Fibroblast of the aortic adventitia (primary cell): ENCODE data around the gene CWC27. TPM values are rescaled to one million over a fixed set of nuclear protein-coding genes. Genes with fewer than 3 reads are reported as not detected.

Experiments
- DNase-seq: peaks from one replicate; pipeline ENCODE4 v3.0.0-alpha.2; 2010; ENCODE audit warnings: low read depth
- H3K4me3 ChIP-seq: 2 replicates; pipeline ENCODE4 v1.5.1; 2011; ENCODE audit warnings: low read depth, mild to moderate bottlenecking, control low read depth, low read length, moderate library complexity
- CTCF ChIP-seq: IDR thresholded peaks from 2 replicates; pipeline ENCODE4 v1.5.1; 2011; ENCODE audit warnings: mild to moderate bottlenecking, low read length, control low read depth, inconsistent platforms; ENCODE audit not compliant: insufficient read depth
- total RNA-seq: library from RNA; depleted of rRNA; stranded (reverse); fragments of >200 nt; gene quantifications from 2 replicates; pipeline ENCODE4 v1.2.3, GENCODE V29; 2012; ENCODE audit warnings: low replicate concordance

Gene CWC27
- total RNA-seq, 1 donor, result 22.6 TPM

GRCh38 chr5:64971513-64971912 lies 202.8 kb downstream of the CWC27 start:
- H3K4me3 ChIP-seq, result no peak overlapping the region
- peak; percentile 64 for DNase-seq
- TF ChIP-seq CTCF, result peak; percentile 42

GRCh38 chr5:64971990-64972389 lies 203.3 kb downstream of the CWC27 start:
- DNase-seq, result no peak
- H3K4me3 ChIP-seq, result no peak overlapping the region
- no peak for TF ChIP-seq CTCF

GRCh38 chr5:64972591-64972990 lies 203.9 kb downstream of the CWC27 start:
- no peak for TF ChIP-seq CTCF
- no peak for DNase-seq

GRCh38 chr5:64973215-64973614 lies 204.5 kb downstream of the CWC27 start:
- no peak overlapping the region for H3K4me3 ChIP-seq
- peak; percentile 64 for DNase-seq
- TF ChIP-seq CTCF, result no peak

More at GRCh38 chr5:64972591-64972990, 203.9 kb downstream of the CWC27 start:
- no peak overlapping the region for H3K4me3 ChIP-seq

- DNase-seq, result peak; percentile 72
Measured at GRCh38 chr5:64977779-64978178, 209.0 kb downstream of the CWC27 start.

GRCh38 chr5:64978546-64978945 lies 209.8 kb downstream of the CWC27 start:
- no peak overlapping the region for H3K4me3 ChIP-seq
- TF ChIP-seq CTCF, result no peak
- no peak for DNase-seq

More at GRCh38 chr5:64977779-64978178, 209.0 kb downstream of the CWC27 start:
- no peak overlapping the region for H3K4me3 ChIP-seq
- TF ChIP-seq CTCF, result no peak

GRCh38 chr5:64979531-64979930 lies 210.8 kb downstream of the CWC27 start:
- H3K4me3 ChIP-seq, result no peak overlapping the region
- no peak for TF ChIP-seq CTCF
- DNase-seq, result peak; percentile 19
